Fibroblast of lung (primary cell): Measurements from ENCODE around the gene TCOF1. TPM values are rescaled to one million over a fixed set of nuclear protein-coding genes. Genes with fewer than 3 reads are reported as not detected.

Experiments used
- DNase-seq, 2 donors: peaks; one replicate each; pipeline versions ENCODE4 v3.0.0 to v3.0.0-alpha.2; 2010; ENCODE audit warnings: low read depth in 2 of 2
- H2AFZ ChIP-seq: 2 replicates; pipeline ENCODE4 v1.5.1; 2012; ENCODE audit warnings: low read length, control low read depth, inconsistent platforms
- H3K27ac ChIP-seq: 2 replicates; pipeline ENCODE4 v1.5.1; 2011; ENCODE audit warnings: low read length, control low read depth; ENCODE audit not compliant: insufficient read depth
- H3K27me3 ChIP-seq: 2 replicates; pipeline ENCODE4 v1.5.1; 2011; ENCODE audit warnings: mild to moderate bottlenecking, low read length; ENCODE audit not compliant: control insufficient read depth, insufficient read depth
- H3K36me3 ChIP-seq: 2 replicates; pipeline ENCODE4 v1.5.1; 2011; ENCODE audit warnings: low read length; ENCODE audit not compliant: control insufficient read depth, insufficient read depth
- H3K4me1 ChIP-seq: 2 replicates; pipeline ENCODE4 v1.5.1; 2011; ENCODE audit warnings: low read length; ENCODE audit not compliant: control insufficient read depth, insufficient read depth; ENCODE audit errors: extremely low read depth
- H3K4me2 ChIP-seq: 2 replicates; pipeline ENCODE4 v1.5.1; 2011; ENCODE audit warnings: low read length, control low read depth; ENCODE audit not compliant: insufficient read depth; ENCODE audit errors: extremely low read depth
- H3K4me3 ChIP-seq, 4 experiments: fragments of 200-600 bp in 1 of 4; sonication (generic) in 1 of 4; replicated peaks in 1 of 4; 2 replicates each; pipeline ENCODE4 v1.5.1; 2011 to 2016; ENCODE audit warnings: low read length in 4 of 4, low read depth in 3 of 4, mild to moderate bottlenecking in 3 of 4, control low read depth in 2 of 4, inconsistent platforms in 1 of 4, mixed read lengths in 1 of 4; ENCODE audit not compliant: insufficient read depth in 1 of 4; ENCODE audit errors: control extremely low read depth in 1 of 4
- H3K79me2 ChIP-seq: 2 replicates; pipeline ENCODE4 v1.5.1; 2012; ENCODE audit warnings: mild to moderate bottlenecking, low read length, inconsistent platforms; ENCODE audit not compliant: control insufficient read depth, insufficient read depth
- H3K9ac ChIP-seq: 2 replicates; pipeline ENCODE4 v1.5.1; 2011; ENCODE audit warnings: mild to moderate bottlenecking, low read length, control low read depth; ENCODE audit not compliant: insufficient read depth
- H3K9me3 ChIP-seq: 2 replicates; pipeline ENCODE4 v1.5.1; 2012; ENCODE audit warnings: low read depth, low read length; ENCODE audit not compliant: control insufficient read depth, insufficient read depth
- H4K20me1 ChIP-seq: 2 replicates; pipeline ENCODE4 v1.5.1; 2011; ENCODE audit warnings: low read length; ENCODE audit not compliant: control insufficient read depth, insufficient read depth; ENCODE audit errors: extremely low read depth
- CTCF ChIP-seq, 2 donors: IDR thresholded peaks in 1 of 2; conservative IDR thresholded peaks in 1 of 2; 1 replicate in 1 of 2; 2 replicates in 1 of 2; pipeline ENCODE4 v1.5.1; 2011 to 2012; ENCODE audit warnings: low read length in 2 of 2, control low read depth in 1 of 2, inconsistent platforms in 1 of 2, low read depth in 1 of 2, mild to moderate bottlenecking in 1 of 2
- EZH2 ChIP-seq: IDR thresholded peaks from 2 replicates; pipeline ENCODE4 v1.5.1; 2012; ENCODE audit warnings: low read length, control low read depth, mild to moderate bottlenecking; ENCODE audit errors: missing control alignments
- polyA plus RNA-seq, 2 donors: library from polyadenylated mRNA; depleted of rRNA in 1 of 2; stranded (reverse) in 1 of 2; unstranded in 1 of 2; fragments of >200 nt; gene quantifications; 2 replicates each; pipeline ENCODE4 v1.2.1, GENCODE V29; 2011 to 2012; ENCODE audit warnings: missing spikeins in 1 of 2
- total RNA-seq: library from RNA; depleted of rRNA; stranded (reverse); fragments of >200 nt; gene quantifications from 2 replicates; pipeline ENCODE4 v1.2.1, GENCODE V29; 2014

Gene TCOF1
- total and polyA plus RNA-seq, 2 donors (not counting 1 experiment from before 2014, with no cell fraction given): 8.5 to 10.6 TPM

GRCh38 chr5:150316320-150316719, 41.2 kb upstream of the TCOF1 start:
- no peak overlapping the region for H2AFZ ChIP-seq
- H3K4me1 ChIP-seq: peaks cover 28% of the 10 kb centered on the region
- H3K27ac ChIP-seq: peak overlapping the region; percentile 77
- H3K9me3 ChIP-seq: no peaks in the 10 kb centered on the region
- H3K36me3 ChIP-seq: no peaks in the 10 kb centered on the region
- no peaks in the 10 kb centered on the region for H3K79me2 ChIP-seq
- no peak for DNase-seq
- H3K27me3 ChIP-seq: no peaks in the 10 kb centered on the region
- no peak for TF ChIP-seq EZH2
- TF ChIP-seq CTCF (conservative IDR thresholded peaks at IDR 0.05 in 1 of 2, IDR thresholded peaks at IDR 0.05 in 1 of 2; ENCODE audit: low read depth in 1 of 2, low read length in 2 of 2): no peak
- no peak overlapping the region for H3K9ac ChIP-seq
- H3K4me2 ChIP-seq: no peak overlapping the region
- no peak overlapping the region for H3K4me3 ChIP-seq
- no peaks in the 10 kb centered on the region for H4K20me1 ChIP-seq

- Histone ChIP-seq H2AFZ (no peak overlapping the region), H3K27ac (peak overlapping the region; percentile 77), H3K9ac (no peak overlapping the region), H3K4me3 (no peak overlapping the region), H3K27me3 (no peaks in the 10 kb centered on the region), H3K4me2 (peak overlapping the region; percentile 9), H3K36me3 (no peaks in the 10 kb centered on the region), H3K4me1 (peaks cover 28% of the 10 kb centered on the region), H4K20me1 (no peaks in the 10 kb centered on the region), H3K79me2 (no peaks in the 10 kb centered on the region), H3K9me3 (no peaks in the 10 kb centered on the region)
- TF ChIP-seq CTCF (conservative IDR thresholded peaks at IDR 0.05 in 1 of 2, IDR thresholded peaks at IDR 0.05 in 1 of 2; ENCODE audit: low read depth in 1 of 2, low read length in 2 of 2) (no peak), EZH2 (no peak)
- DNase-seq: peak; percentile 92 to 97
These were observed 40.2 kb upstream of the TCOF1 start for GRCh38 chr5:150317048-150318003.

- H3K4me1 ChIP-seq: peaks cover 28% of the 10 kb centered on the region
- peak overlapping the region; percentile 77 for H3K27ac ChIP-seq
- no peaks in the 10 kb centered on the region for H3K27me3 ChIP-seq
- no peak for DNase-seq
- H3K4me3 ChIP-seq: no peak overlapping the region
- H3K9ac ChIP-seq: no peak overlapping the region
- H3K9me3 ChIP-seq: no peaks in the 10 kb centered on the region
- H2AFZ ChIP-seq: peak overlapping the region; percentile 64
- TF ChIP-seq EZH2: no peak
- no peak for TF ChIP-seq CTCF (conservative IDR thresholded peaks at IDR 0.05 in 1 of 2, IDR thresholded peaks at IDR 0.05 in 1 of 2; ENCODE audit: low read depth in 1 of 2, low read length in 2 of 2)
- H3K36me3 ChIP-seq: no peaks in the 10 kb centered on the region
- H4K20me1 ChIP-seq: no peaks in the 10 kb centered on the region
- no peak overlapping the region for H3K4me2 ChIP-seq
- H3K79me2 ChIP-seq: no peaks in the 10 kb centered on the region
These were observed 38.6 kb upstream of the TCOF1 start for GRCh38 chr5:150318613-150319483.
